SK-N-SH (cell line): ENCODE data around the gene KRT13. TPM values are rescaled to one million over a fixed set of nuclear protein-coding genes. Genes with fewer than 3 reads are reported as not detected.

Source experiments
- CTCF ChIA-PET: fragments of 300-600, 350-600 bp; formaldehyde crosslinking; extraction: SDS; loops from one replicate; lab custom pipeline; 2021; lab: Yijun Ruan, JAX
- POLR2A ChIA-PET: fragments of 350-600 bp; sonication (Branson Sonifier 250); formaldehyde crosslinking; extraction: SDS; loops from one replicate; lab custom pipeline; 2020; ENCODE audit warnings: antibody characterized with exemption, inconsistent platforms; lab: Yijun Ruan, JAX
- DNase-seq: peaks from one replicate; pipeline ENCODE4 v3.0.0; 2012
- H2AFZ ChIP-seq: fragments of 200-600 bp; sonication (generic); 2 replicates; pipeline ENCODE4 v1.8.1; 2016; ENCODE audit warnings: antibody characterized with exemption, mild to moderate bottlenecking, low read depth
- H3F3A ChIP-seq: fragments of 200-600 bp; sonication (generic); replicated peaks from 2 replicates; pipeline ENCODE3; 2016; ENCODE audit warnings: antibody characterized with exemption, mild to moderate bottlenecking; ENCODE audit not compliant: insufficient read depth
- H3K27ac ChIP-seq, 2 experiments: fragments of 200-500 bp in 1 of 2; fragments of 200-600 bp in 1 of 2; sonication (Bioruptor generic) in 1 of 2; sonication (generic), shearing (Covaris generic) in 1 of 2; 2 replicates each; pipeline versions ENCODE4 v1.5.1 to v1.6.1; 2014 to 2016; ENCODE audit warnings: low read depth in 2 of 2, inconsistent platforms in 1 of 2, low read length in 1 of 2, mild to moderate bottlenecking in 1 of 2, mixed read lengths in 1 of 2
- H3K27me3 ChIP-seq: fragments of 200-600 bp; sonication (generic), shearing (Covaris generic); 2 replicates; pipeline ENCODE4 v1.6.1; 2016; ENCODE audit warnings: mixed run types; ENCODE audit not compliant: insufficient read depth
- H3K36me3 ChIP-seq, 2 experiments: fragments of 200-500 bp in 1 of 2; fragments of 200-600 bp in 1 of 2; sonication (Bioruptor generic) in 1 of 2; sonication (generic) in 1 of 2; replicated peaks in 1 of 2; 2 replicates each; pipeline versions ENCODE3 to v1.5.1; 2014 to 2016; ENCODE audit warnings: low read length in 1 of 2, mild to moderate bottlenecking in 1 of 2; ENCODE audit not compliant: insufficient read depth in 2 of 2, control insufficient read depth in 1 of 2
- H3K4me1 ChIP-seq, 2 experiments: fragments of 200-500 bp in 1 of 2; fragments of 200-600 bp in 1 of 2; sonication (Bioruptor generic) in 1 of 2; sonication (generic), shearing (Covaris generic) in 1 of 2; 2 replicates each; pipeline versions ENCODE4 v1.5.1 to v1.6.1; 2014 to 2016; ENCODE audit warnings: low read depth in 1 of 2, low read length in 1 of 2, mixed run types in 1 of 2; ENCODE audit not compliant: insufficient read depth in 2 of 2, control insufficient read depth in 1 of 2
- H3K4me2 ChIP-seq: fragments of 200-600 bp; sonication (generic), shearing (Covaris generic); 2 replicates; pipeline ENCODE4 v1.6.1; 2017; ENCODE audit warnings: mixed run types
- H3K4me3 ChIP-seq, 2 experiments: fragments of 200-500 bp in 1 of 2; fragments of 200-600 bp in 1 of 2; sonication (Bioruptor generic) in 1 of 2; sonication (generic), shearing (Covaris generic) in 1 of 2; 2 replicates each; pipeline versions ENCODE4 v1.5.1 to v1.8.1; 2014 to 2016; ENCODE audit warnings: low read depth in 2 of 2, inconsistent platforms in 1 of 2, low read length in 1 of 2, mild to moderate bottlenecking in 1 of 2, mixed read lengths in 1 of 2, moderate library complexity in 1 of 2
- H3K79me2 ChIP-seq: fragments of 200-600 bp; sonication (generic); 2 replicates; pipeline ENCODE4 v1.8.1; 2017; ENCODE audit warnings: mild to moderate bottlenecking; ENCODE audit not compliant: insufficient read depth
- H3K9ac ChIP-seq: fragments of 200-600 bp; sonication (generic); 2 replicates; pipeline ENCODE4 v1.6.1; 2017; ENCODE audit warnings: mixed run types
- H3K9me2 ChIP-seq: fragments of 200-600 bp; sonication (generic); 2 replicates; pipeline ENCODE4 v1.6.1; 2017; ENCODE audit warnings: mixed run types
- H3K9me3 ChIP-seq: fragments of 200-600 bp; sonication (generic); 2 replicates; pipeline ENCODE4 v1.6.1; 2017; ENCODE audit warnings: mixed run types, mild to moderate bottlenecking, moderate library complexity
- H4K20me1 ChIP-seq: fragments of 200-600 bp; sonication (generic); 2 replicates; pipeline ENCODE4 v1.6.1; 2017; ENCODE audit warnings: mild to moderate bottlenecking, mixed run types; ENCODE audit not compliant: insufficient read depth
- CTCF ChIP-seq: fragments of 200-600 bp; sonication (generic); IDR thresholded peaks from 2 replicates; pipeline ENCODE4 v1.6.1; 2017; ENCODE audit warnings: antibody characterized with exemption, mild to moderate bottlenecking, moderate library complexity
- ELF1 ChIP-seq: IDR thresholded peaks from 2 replicates; pipeline ENCODE4 v1.4.0; 2012
- EP300 ChIP-seq, 2 experiments: IDR thresholded peaks; 2 replicates each; pipeline versions ENCODE4 v1.4.0 to v1.6.1; 2012; ENCODE audit warnings: borderline replicate concordance in 1 of 2, low read depth in 1 of 2, low read length in 1 of 2
- EZH2phosphoT487 ChIP-seq: fragments of 200-600 bp; sonication (generic); IDR thresholded peaks from 2 replicates; pipeline ENCODE4 v1.6.1; 2017; ENCODE audit warnings: low read depth, mixed run types, mild to moderate bottlenecking, antibody characterized with exemption, moderate library complexity, borderline replicate concordance
- FOSL2 ChIP-seq: IDR thresholded peaks from 2 replicates; pipeline ENCODE4 v1.4.0; 2012; ENCODE audit warnings: low read depth, mild to moderate bottlenecking, moderate library complexity, borderline replicate concordance
- FOXM1 ChIP-seq: IDR thresholded peaks from 2 replicates; pipeline ENCODE4 v1.4.0; 2012; ENCODE audit warnings: low read depth, mild to moderate bottlenecking
- MEF2A ChIP-seq: IDR thresholded peaks from 2 replicates; pipeline ENCODE4 v1.4.0; 2012; ENCODE audit warnings: low read depth, borderline replicate concordance
- MXI1 ChIP-seq: IDR thresholded peaks from 2 replicates; pipeline ENCODE4 v1.6.1; 2012; ENCODE audit warnings: mild to moderate bottlenecking, low read depth, low read length, improper control_type of control experiment
- REST ChIP-seq: IDR thresholded peaks from 2 replicates; pipeline ENCODE4 v1.6.1; 2012; ENCODE audit warnings: mild to moderate bottlenecking, low read depth, low read length, moderate library complexity
- TAF1 ChIP-seq: IDR thresholded peaks from 2 replicates; pipeline ENCODE4 v1.6.1; 2012; ENCODE audit warnings: low read depth, mild to moderate bottlenecking, low read length, moderate library complexity, borderline replicate concordance
- TEAD4 ChIP-seq: IDR thresholded peaks from 2 replicates; pipeline ENCODE4 v1.4.0; 2012; ENCODE audit warnings: mild to moderate bottlenecking, borderline replicate concordance; ENCODE audit not compliant: insufficient read depth
- USF1 ChIP-seq: IDR thresholded peaks from 2 replicates; pipeline ENCODE4 v1.4.0; 2012; ENCODE audit warnings: low read depth, borderline replicate concordance
- YY1 ChIP-seq: IDR thresholded peaks from 2 replicates; pipeline ENCODE4 v1.4.0; 2012; ENCODE audit warnings: low read depth, mild to moderate bottlenecking
- WGBS: methylation state at CpG from one replicate; pipeline ENCODE4 v1.1.6; 2017; ENCODE audit warnings: low lambda C conversion rate; 5-methylcytosine and 5-hydroxymethylcytosine counted together
- polyA plus RNA-seq, 3 experiments: library from polyadenylated mRNA; depleted of rRNA; stranded (reverse); fragments of >200 nt; gene quantifications; 2 replicates each; pipeline ENCODE4 v1.2.3, GENCODE V29; 2012

KRT13 gene
- polyA plus RNA-seq, 1 of the 3 experiments (the other 2 are of a cell fraction) = 0.39 TPM

GRCh38 chr17:41547378-41547841, 42.0 kb upstream of the KRT13 start:
- Histone ChIP-seq H3K27me3 (no peaks in the 10 kb centered on the region), H3K36me3 (no peaks in the 10 kb centered on the region), H3K9me3 (no peaks in the 10 kb centered on the region), H3K9me2 (no peaks in the 10 kb centered on the region), H3K4me3 (no peak overlapping the region), H3K4me1 (peaks cover 17 to 30% of the 10 kb centered on the region in 2 experiments; a peak in 3 of 4 replicates), H3K4me2 (peak overlapping the region; percentile 54; the same call in 1 of the 2 replicates), H4K20me1 (no peaks in the 10 kb centered on the region), H3F3A (peaks cover 22% of the 10 kb centered on the region), H3K9ac (peak overlapping the region; percentile 53), H3K27ac (peak overlapping the region; percentile 85 to 86), H2AFZ (peak overlapping the region; percentile 64), H3K79me2 (no peaks in the 10 kb centered on the region)
- DNase-seq = no peak
- TF ChIP-seq FOSL2 (no peak), CTCF (no peak), MXI1 (no peak), TEAD4 (no peak), YY1 (no peak), USF1 (no peak), EZH2phosphoT487 (no peak), EP300 (IDR thresholded peaks at IDR 0.05; ENCODE audit: borderline replicate concordance in 1 of 2, low read depth in 1 of 2, low read length in 1 of 2) (no peak), MEF2A (no peak), TAF1 (no peak), ELF1 (no peak), REST (no peak), FOXM1 (no peak)
- ChIA-PET CTCF (interaction anchor here (1.2 to 25.5 kb wide), 21 partner anchors 11 to 636 kb away, joined by 3 to 646 read pairs (median 48); partner anchors contain the start of genes KRT13, KRT15, KRT19 and KRT35), POLR2A (interaction anchor here (0.8 to 2.0 kb wide), 4 partner anchors 17 to 29 kb away, joined by 4 to 9 read pairs (median 5); partner anchors contain the start of gene KRT15)
- 54% methylated on average over 9 of the region's 9 CpGs for WGBS
